Measurements from ENCODE around the gene CDR2.

Gene CDR2

GRCh38 chr16:22297871-22298733 lies 76.3 kb downstream of the CDR2 start:
- TF ChIP-seq CTCF (IDR thresholded peaks at IDR 0.05; ENCODE audit: borderline replicate concordance, insufficient read depth, low read depth, low read length): no peak
- H3K4me3 ChIP-seq (ENCODE audit: low read depth, low read length): peak overlapping the region; percentile 73

GRCh38 chr16:22297114-22297870 lies 77.1 kb downstream of the CDR2 start, which contains the start of gene POLR3E:
TSS of gene POLR3E (plus strand) at chr16:22297409. CDS start at chr16:22302969, 5,560 bp downstream.
- TF ChIP-seq CTCF (IDR thresholded peaks at IDR 0.05; ENCODE audit: borderline replicate concordance, insufficient read depth, low read depth, low read length): peak; percentile 91
- peak within 1 kb of the TSS; percentile 73 for H3K4me3 ChIP-seq (ENCODE audit: low read depth, low read length)

- peak overlapping the region; percentile 47 for H3K4me3 ChIP-seq (ENCODE audit: low read depth, low read length)
- TF ChIP-seq CTCF (IDR thresholded peaks at IDR 0.05; ENCODE audit: borderline replicate concordance, insufficient read depth, low read depth, low read length): no peak
Observed at GRCh38 chr16:22296225-22297113, 78.0 kb downstream of the CDR2 start.
